ENCODE results near the gene NOXRED1.

- TF ChIP-seq CTCF (IDR thresholded peaks at IDR 0.05) (no peak), POLR2A (IDR thresholded peaks at IDR 0.05) (no peak)
Measured at GRCh38 chr14:77458249-77458950, 35.1 kb upstream of the NOXRED1 start.

Data from lower leg skin (tissue), 3 donors.